Measurements from ENCODE around the gene PRR3. TPM values are rescaled to one million over a fixed set of nuclear protein-coding genes. Genes with fewer than 3 reads are reported as not detected.
A peak's percentile ranks its signal among the peaks of the same experiment; 100 is the strongest.
"Not testable (repeated sequence)": the region's sequence is repeated elsewhere in the genome, so short reads cannot be mapped to it uniquely, and the experiment has no call there.

PRR3 gene
- polyA plus RNA-seq (2013, experiment 1 of 2; ENCODE audit: insufficient read length) = 19.4 TPM
- 20.2 TPM for polyA plus RNA-seq (2013, experiment 2 of 2; ENCODE audit: insufficient read length)

- DNase-seq = peak; percentile 88
Measured at GRCh38 chr6:30556906-30557682, at the start of gene PRR3. PRR3 (plus strand) TSS chr6:30557295; CDS start chr6:30557345, 50 bp downstream.

- DNase-seq = no peak
Measured at GRCh38 chr6:30507849-30508827, 49.0 kb upstream of the PRR3 start.

- DNase-seq = peak; percentile 34
Measured at GRCh38 chr6:30508890-30509736, 48.0 kb upstream of the PRR3 start.

GRCh38 chr6:30510419-30511168 is 46.5 kb upstream of the PRR3 start:
- no peak for DNase-seq

GRCh38 chr6:30511169-30511546 is 45.9 kb upstream of the PRR3 start:
- DNase-seq = no peak

- no peak for DNase-seq
Measured at GRCh38 chr6:30513451-30513850, 43.6 kb upstream of the PRR3 start.

- no peak for DNase-seq
Measured at GRCh38 chr6:30515106-30515505, 42.0 kb upstream of the PRR3 start.

- peak; percentile 87 for DNase-seq
Measured at GRCh38 chr6:30515944-30516753, 40.9 kb upstream of the PRR3 start.

GRCh38 chr6:30516754-30517076 is 40.4 kb upstream of the PRR3 start:
- DNase-seq = not testable (repeated sequence)

- not testable (repeated sequence) for DNase-seq
Measured at GRCh38 chr6:30517767-30518504, 39.2 kb upstream of the PRR3 start.

- not testable (repeated sequence) for DNase-seq
Measured at GRCh38 chr6:30518505-30519145, 38.5 kb upstream of the PRR3 start.

- DNase-seq = no peak
Measured at GRCh38 chr6:30520522-30520921, 36.6 kb upstream of the PRR3 start.

- DNase-seq = peak; percentile 25
Measured at GRCh38 chr6:30521082-30521481, 36.0 kb upstream of the PRR3 start.

- not testable (repeated sequence) for DNase-seq
Measured at GRCh38 chr6:30521952-30522351, 35.1 kb upstream of the PRR3 start.

GRCh38 chr6:30526444-30526843 is 30.7 kb upstream of the PRR3 start:
- DNase-seq = not testable (repeated sequence)

- DNase-seq = not testable (repeated sequence)
Measured at GRCh38 chr6:30529349-30529875, 27.7 kb upstream of the PRR3 start.

GRCh38 chr6:30530014-30530413 is 27.1 kb upstream of the PRR3 start:
- no peak for DNase-seq

- no peak for DNase-seq
Measured at GRCh38 chr6:30533460-30534294, 23.4 kb upstream of the PRR3 start.
